ENCODE data around the gene SMIM22. TPM values are rescaled to one million over a fixed set of nuclear protein-coding genes. Genes with fewer than 3 reads are reported as not detected.

Gene SMIM22
- total RNA-seq, 1 experiment from 2014 or later: not detected

DNA sequence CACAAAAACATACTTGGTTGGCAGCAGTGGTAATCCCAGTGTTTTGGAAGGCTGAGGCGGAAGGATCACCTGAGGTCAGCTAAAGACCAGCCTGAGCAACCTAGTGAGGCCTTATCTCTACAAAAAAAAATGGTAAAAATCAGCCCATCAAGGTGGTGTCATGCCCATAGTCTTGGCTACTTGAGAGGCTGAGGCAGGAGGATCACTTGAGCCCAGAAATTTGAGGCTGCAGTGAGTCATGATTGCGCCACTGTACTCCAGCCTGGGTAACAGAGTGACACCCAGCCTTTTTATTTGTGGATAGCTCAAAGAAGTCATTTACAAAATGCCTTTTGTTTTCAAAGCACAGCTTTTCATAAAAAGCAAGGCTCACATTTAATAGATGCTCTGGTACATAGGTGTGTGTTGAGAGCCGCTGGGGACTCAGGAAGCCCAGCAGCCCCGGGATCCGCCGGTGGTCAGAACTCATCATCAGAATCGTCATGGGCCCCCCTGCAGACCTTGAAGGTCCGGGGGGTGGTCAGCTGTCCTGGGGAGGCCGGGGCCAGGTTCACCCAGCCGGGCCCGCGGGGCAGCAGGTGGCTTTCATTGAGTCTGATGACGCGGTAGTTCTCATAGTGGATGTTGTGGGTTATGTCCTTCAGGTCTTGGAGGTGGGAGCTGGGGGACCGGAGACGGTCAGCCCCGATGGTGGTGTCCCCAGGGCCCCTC lies 17.7 kb upstream of the SMIM22 start:
- no peak overlapping the region for H3K4me3 ChIP-seq (ENCODE audit: low read depth, low read length)
- TF ChIP-seq, protein P1, sequence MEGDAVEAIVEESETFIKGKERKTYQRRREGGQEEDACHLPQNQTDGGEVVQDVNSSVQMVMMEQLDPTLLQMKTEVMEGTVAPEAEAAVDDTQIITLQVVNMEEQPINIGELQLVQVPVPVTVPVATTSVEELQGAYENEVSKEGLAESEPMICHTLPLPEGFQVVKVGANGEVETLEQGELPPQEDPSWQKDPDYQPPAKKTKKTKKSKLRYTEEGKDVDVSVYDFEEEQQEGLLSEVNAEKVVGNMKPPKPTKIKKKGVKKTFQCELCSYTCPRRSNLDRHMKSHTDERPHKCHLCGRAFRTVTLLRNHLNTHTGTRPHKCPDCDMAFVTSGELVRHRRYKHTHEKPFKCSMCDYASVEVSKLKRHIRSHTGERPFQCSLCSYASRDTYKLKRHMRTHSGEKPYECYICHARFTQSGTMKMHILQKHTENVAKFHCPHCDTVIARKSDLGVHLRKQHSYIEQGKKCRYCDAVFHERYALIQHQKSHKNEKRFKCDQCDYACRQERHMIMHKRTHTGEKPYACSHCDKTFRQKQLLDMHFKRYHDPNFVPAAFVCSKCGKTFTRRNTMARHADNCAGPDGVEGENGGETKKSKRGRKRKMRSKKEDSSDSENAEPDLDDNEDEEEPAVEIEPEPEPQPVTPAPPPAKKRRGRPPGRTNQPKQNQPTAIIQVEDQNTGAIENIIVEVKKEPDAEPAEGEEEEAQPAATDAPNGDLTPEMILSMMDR (IDR thresholded peaks at IDR 0.05; ENCODE audit: insufficient read depth in 1 of 2, low read depth in 1 of 2, low read length in 1 of 2, severe bottlenecking in 1 of 2, unreplicated experiment in 1 of 2): no peak
- Mint-ChIP-seq H3K4me3 (ENCODE audit: unreplicated experiment) (no peak overlapping the region), H3K27ac (ENCODE audit: unreplicated experiment) (no peak overlapping the region), H3K9me3 (ENCODE audit: unreplicated experiment) (no peaks in the 10 kb centered on the region), H3K36me3 (ENCODE audit: insufficient read depth, unreplicated experiment) (no peaks in the 10 kb centered on the region), H3K27me3 (ENCODE audit: insufficient read depth, unreplicated experiment) (no peaks in the 10 kb centered on the region), H3K4me1 (ENCODE audit: low read depth, unreplicated experiment) (peaks cover 7% of the 10 kb centered on the region)
- H3K27me3 ChIP-seq (replicated peaks; ENCODE audit: control insufficient read depth, insufficient read depth, low read length): no peaks in the 10 kb centered on the region
- no peaks in the 10 kb centered on the region for H3K9me3 ChIP-seq
- H3K36me3 ChIP-seq (ENCODE audit: control insufficient read depth, insufficient read depth, low read length): no peaks in the 10 kb centered on the region
- DNase-seq: no peak
- intact Hi-C loops (cut with micrococcal nuclease; ENCODE audit: unreplicated experiment): no loop called here
- POLR2A ChIA-PET: no interaction called here
- CTCF ChIA-PET: no interaction called here
- H3K4me1 ChIP-seq: no peaks in the 10 kb centered on the region
- no TSS peak for BruUV-seq (replicated peaks)

DNA sequence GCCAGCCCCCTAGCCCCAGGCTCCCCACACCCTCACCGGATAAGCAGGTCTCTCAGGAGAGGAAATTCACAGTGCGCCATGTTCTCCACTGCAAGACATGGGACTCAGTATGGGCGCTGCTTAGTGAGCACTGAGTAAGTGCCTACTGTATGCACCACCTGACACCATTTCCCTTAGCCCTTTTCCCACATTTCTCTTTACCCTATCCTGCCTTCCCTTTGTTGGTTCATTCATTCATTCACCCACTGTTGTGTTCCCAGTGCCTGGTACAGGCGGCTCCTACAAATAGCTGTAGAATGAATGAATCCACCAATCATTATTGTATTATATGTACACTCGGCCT lies 17.1 kb upstream of the SMIM22 start:
- Histone ChIP-seq H3K27me3 (replicated peaks; ENCODE audit: control insufficient read depth, insufficient read depth, low read length) (no peaks in the 10 kb centered on the region), H3K4me3 (ENCODE audit: low read depth, low read length) (no peak overlapping the region), H3K4me1 (no peaks in the 10 kb centered on the region), H3K36me3 (ENCODE audit: control insufficient read depth, insufficient read depth, low read length) (no peaks in the 10 kb centered on the region), H3K9me3 (no peaks in the 10 kb centered on the region)
- intact Hi-C loops (cut with micrococcal nuclease; ENCODE audit: unreplicated experiment): no loop called here
- ChIA-PET POLR2A (no interaction called here), CTCF (no interaction called here)
- no peaks in the 10 kb centered on the region for H3K36me3 Mint-ChIP-seq (ENCODE audit: insufficient read depth, unreplicated experiment)
- no peaks in the 10 kb centered on the region for H3K9me3 Mint-ChIP-seq (ENCODE audit: unreplicated experiment)
- peaks cover 7% of the 10 kb centered on the region for H3K4me1 Mint-ChIP-seq (ENCODE audit: low read depth, unreplicated experiment)
- no peaks in the 10 kb centered on the region for H3K27me3 Mint-ChIP-seq (ENCODE audit: insufficient read depth, unreplicated experiment)
- H3K27ac Mint-ChIP-seq (ENCODE audit: unreplicated experiment): no peak overlapping the region
- no TSS peak for BruUV-seq (replicated peaks)
- no peak overlapping the region for H3K4me3 Mint-ChIP-seq (ENCODE audit: unreplicated experiment)
- DNase-seq: no peak
- TF ChIP-seq, protein P1 (IDR thresholded peaks at IDR 0.05; ENCODE audit: insufficient read depth in 1 of 2, low read depth in 1 of 2, low read length in 1 of 2, severe bottlenecking in 1 of 2, unreplicated experiment in 1 of 2): no peak

DNA sequence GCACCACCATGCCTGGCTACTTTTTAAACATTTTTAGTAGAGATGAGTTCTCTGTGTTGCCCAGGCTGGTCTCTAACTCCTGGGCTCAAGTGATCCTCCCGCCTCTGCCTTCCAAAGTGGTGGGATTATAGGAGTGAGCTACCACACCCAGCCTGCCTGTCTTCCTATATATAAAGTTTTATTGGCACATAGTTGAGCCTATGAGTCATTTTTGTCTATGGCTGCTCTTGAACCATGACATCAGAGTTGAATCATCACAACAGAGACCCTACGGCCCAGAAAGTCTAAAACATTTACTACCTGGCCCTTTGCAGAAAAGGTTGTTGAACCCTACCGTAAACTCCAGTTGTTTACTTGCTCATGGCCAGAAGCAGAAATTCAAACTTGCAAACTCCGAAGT lies 14.9 kb upstream of the SMIM22 start:
- Histone ChIP-seq H3K9me3 (no peaks in the 10 kb centered on the region), H3K4me3 (ENCODE audit: low read depth, low read length) (no peak overlapping the region), H3K36me3 (ENCODE audit: control insufficient read depth, insufficient read depth, low read length) (no peaks in the 10 kb centered on the region), H3K4me1 (no peaks in the 10 kb centered on the region), H3K27me3 (replicated peaks; ENCODE audit: control insufficient read depth, insufficient read depth, low read length) (no peaks in the 10 kb centered on the region)
- no TSS peak for BruUV-seq (replicated peaks)
- TF ChIP-seq, protein P1 (IDR thresholded peaks at IDR 0.05; ENCODE audit: insufficient read depth in 1 of 2, low read depth in 1 of 2, low read length in 1 of 2, severe bottlenecking in 1 of 2, unreplicated experiment in 1 of 2): no peak
- POLR2A ChIA-PET: no interaction called here
- CTCF ChIA-PET: interaction anchor here (0.6 kb wide), 1 partner anchor 155 kb away, joined by 3 read pairs; no protein-coding TSS in a partner anchor
- no peak overlapping the region for H3K4me3 Mint-ChIP-seq (ENCODE audit: unreplicated experiment)
- H3K27ac Mint-ChIP-seq (ENCODE audit: unreplicated experiment): no peak overlapping the region
- H3K9me3 Mint-ChIP-seq (ENCODE audit: unreplicated experiment): no peaks in the 10 kb centered on the region
- H3K4me1 Mint-ChIP-seq (ENCODE audit: low read depth, unreplicated experiment): no peaks in the 10 kb centered on the region
- DNase-seq: no peak
- H3K27me3 Mint-ChIP-seq (ENCODE audit: insufficient read depth, unreplicated experiment): no peaks in the 10 kb centered on the region
- H3K36me3 Mint-ChIP-seq (ENCODE audit: insufficient read depth, unreplicated experiment): no peaks in the 10 kb centered on the region
- intact Hi-C loops (cut with micrococcal nuclease; ENCODE audit: unreplicated experiment): no loop called here

All from Caco-2 (cell line).